H1 (cell line): ENCODE measurements around the gene FLT3. TPM values are rescaled to one million over a fixed set of nuclear protein-coding genes. Genes with fewer than 3 reads are reported as not detected.

ENCODE experiments used
- CEBPB ChIP-seq: IDR thresholded peaks from 2 replicates; pipeline ENCODE4 v1.6.1; 2012; ENCODE audit warnings: low read depth, low read length
- CHD7 ChIP-seq: fragments of 300-600 bp; sonication (generic); IDR thresholded peaks from 2 replicates; pipeline ENCODE4 v1.7.1; 2012; ENCODE audit warnings: low read length, moderate library complexity, mild to moderate bottlenecking, inconsistent platforms; ENCODE audit not compliant: insufficient replicate concordance
- polyA plus RNA-seq, 7 experiments: library from polyadenylated mRNA; depleted of rRNA in 3 of 7; stranded (reverse) in 5 of 7; unstranded in 2 of 7; fragments of >200 nt in 5 of 7; fragments of 200-250 nt in 2 of 7; gene quantifications; 1 replicate in 5 of 7; 2 replicates in 1 of 7; 4 replicates in 1 of 7; pipeline versions ENCODE4 v1.2.1 to v1.2.3, GENCODE V29; 2011 to 2013; ENCODE audit warnings: missing spikeins in 2 of 7, mixed read lengths in 2 of 7
- total RNA-seq: library from RNA; stranded (reverse); fragmentation: NEBNext Ultra II Directional; extraction: Animal tissue kit (Norgen Biotek cat#: 25700); gene quantifications from 2 replicates; pipeline ENCODE4 v1.2.1, GENCODE V29; 2021

Gene FLT3
- total and polyA plus RNA-seq, 2 of the 8 experiments (the other 6 are each of a cell fraction or from before 2014, with no cell fraction given): 0.44 to 0.71 TPM

GRCh38 chr13:28145049-28145448 lies 44.7 kb upstream of the FLT3 start (continued):
- TF ChIP-seq CHD7 (no peak), CEBPB (no peak)
